ES-I3 (cell line): ENCODE results near the gene FLYWCH1.

ENCODE experiments used
- H3K36me3 ChIP-seq: 2 replicates; pipeline ENCODE4 v1.6.1; 2013; ENCODE audit warnings: mild to moderate bottlenecking, low read length, control low read depth, moderate library complexity; ENCODE audit not compliant: insufficient read depth
- H3K4me1 ChIP-seq: 2 replicates; pipeline ENCODE4 v1.6.1; 2013; ENCODE audit warnings: mild to moderate bottlenecking, control low read depth, low read length; ENCODE audit not compliant: insufficient read depth
- H3K9ac ChIP-seq: 2 replicates; pipeline ENCODE4 v1.6.1; 2013; ENCODE audit warnings: low read depth, mild to moderate bottlenecking, low read length, moderate library complexity
- H3K9me3 ChIP-seq: 2 replicates; pipeline ENCODE4 v1.6.1; 2013; ENCODE audit warnings: mild to moderate bottlenecking, low read length, moderate library complexity; ENCODE audit not compliant: control insufficient read depth, insufficient read depth

Gene FLYWCH1

GRCh38 chr16:2946649-2947048, 34.9 kb downstream of the FLYWCH1 start:
- Histone ChIP-seq H3K9ac (no peak overlapping the region), H3K36me3 (peaks cover 8% of the 10 kb centered on the region; the same call in 1 of the 2 replicates), H3K9me3 (no peaks in the 10 kb centered on the region), H3K4me1 (no peaks in the 10 kb centered on the region)

- H3K9ac ChIP-seq = no peak overlapping the region
- H3K9me3 ChIP-seq = no peaks in the 10 kb centered on the region
- H3K36me3 ChIP-seq = peaks cover 8% of the 10 kb centered on the region; the same call in 1 of the 2 replicates
- no peaks in the 10 kb centered on the region; the same call in 1 of the 2 replicates for H3K4me1 ChIP-seq
Observed at GRCh38 chr16:2948807-2949704, 37.3 kb downstream of the FLYWCH1 start.

- H3K4me1 ChIP-seq = no peaks in the 10 kb centered on the region; the same call in 1 of the 2 replicates
Observed at GRCh38 chr16:2949705-2950352, 38.1 kb downstream of the FLYWCH1 start.

GRCh38 chr16:2950353-2950724, 38.6 kb downstream of the FLYWCH1 start:
- Histone ChIP-seq H3K36me3 (peaks cover 8% of the 10 kb centered on the region; the same call in 1 of the 2 replicates), H3K4me1 (peaks cover 4% of the 10 kb centered on the region; the same call in 1 of the 2 replicates), H3K9me3 (no peaks in the 10 kb centered on the region), H3K9ac (no peak overlapping the region)

More at GRCh38 chr16:2949705-2950352, 38.1 kb downstream of the FLYWCH1 start:
- Histone ChIP-seq H3K36me3 (peaks cover 8% of the 10 kb centered on the region; the same call in 1 of the 2 replicates), H3K9ac (no peak overlapping the region), H3K9me3 (no peaks in the 10 kb centered on the region)

- H3K4me1 ChIP-seq = peaks cover 6% of the 10 kb centered on the region; the same call in 1 of the 2 replicates
- H3K9me3 ChIP-seq = no peaks in the 10 kb centered on the region
- no peak overlapping the region for H3K9ac ChIP-seq
- peaks cover 8% of the 10 kb centered on the region; the same call in 1 of the 2 replicates for H3K36me3 ChIP-seq
Observed at GRCh38 chr16:2950773-2951172, 39.0 kb downstream of the FLYWCH1 start.

GRCh38 chr16:2952679-2953078, 40.9 kb downstream of the FLYWCH1 start:
- Histone ChIP-seq H3K9ac (no peak overlapping the region), H3K4me1 (peaks cover 18% of the 10 kb centered on the region; the same call in 1 of the 2 replicates), H3K36me3 (no peaks in the 10 kb centered on the region), H3K9me3 (no peaks in the 10 kb centered on the region)

- Histone ChIP-seq H3K9me3 (no peaks in the 10 kb centered on the region), H3K36me3 (no peaks in the 10 kb centered on the region), H3K9ac (no peak overlapping the region), H3K4me1 (peaks cover 18% of the 10 kb centered on the region; the same call in 1 of the 2 replicates)
Observed at GRCh38 chr16:2953706-2954627, 42.2 kb downstream of the FLYWCH1 start.

- Histone ChIP-seq H3K4me1 (peaks cover 18% of the 10 kb centered on the region; the same call in 1 of the 2 replicates), H3K9ac (no peak overlapping the region), H3K36me3 (no peaks in the 10 kb centered on the region), H3K9me3 (no peaks in the 10 kb centered on the region)
Observed at GRCh38 chr16:2954656-2955381, 43.1 kb downstream of the FLYWCH1 start.

GRCh38 chr16:2955438-2955778, 43.7 kb downstream of the FLYWCH1 start:
- H3K9ac ChIP-seq = peak overlapping the region; percentile 30; the same call in 1 of the 2 replicates
- H3K36me3 ChIP-seq = no peaks in the 10 kb centered on the region
- H3K9me3 ChIP-seq = no peaks in the 10 kb centered on the region
- H3K4me1 ChIP-seq = peaks cover 18% of the 10 kb centered on the region; the same call in 1 of the 2 replicates

- H3K36me3 ChIP-seq = no peaks in the 10 kb centered on the region
- no peak overlapping the region; the same call in none of the 2 replicates for H3K9ac ChIP-seq
- peaks cover 18% of the 10 kb centered on the region; the same call in 1 of the 2 replicates for H3K4me1 ChIP-seq
- no peaks in the 10 kb centered on the region for H3K9me3 ChIP-seq
Observed at GRCh38 chr16:2955779-2956578, 44.2 kb downstream of the FLYWCH1 start.

GRCh38 chr16:2956579-2956956, 44.8 kb downstream of the FLYWCH1 start:
- Histone ChIP-seq H3K4me1 (peaks cover 18% of the 10 kb centered on the region; the same call in 1 of the 2 replicates), H3K36me3 (no peaks in the 10 kb centered on the region), H3K9ac (no peak overlapping the region), H3K9me3 (no peaks in the 10 kb centered on the region)

- Histone ChIP-seq H3K36me3 (no peaks in the 10 kb centered on the region), H3K9me3 (no peaks in the 10 kb centered on the region), H3K4me1 (peaks cover 18% of the 10 kb centered on the region; the same call in 1 of the 2 replicates), H3K9ac (no peak overlapping the region)
Observed at GRCh38 chr16:2959206-2959605, 47.5 kb downstream of the FLYWCH1 start.
